ENCODE measurements around the gene RSPRY1.

RSPRY1 gene

GRCh38 chr16:57165938-57166337 lies 20.2 kb upstream of the RSPRY1 start:
- H3K27ac ChIP-seq (ENCODE audit: low read depth, low read length) = no peak overlapping the region
- H2BK5ac ChIP-seq (ENCODE audit: low read depth, low read length, poor library complexity) = no peak overlapping the region
- no peak overlapping the region for H4K91ac ChIP-seq (ENCODE audit: low read depth, low read length)
- no peaks in the 10 kb centered on the region for H3K79me2 ChIP-seq (ENCODE audit: control insufficient read depth, insufficient read depth, low read length, poor library complexity)
- H3K36me3 ChIP-seq (ENCODE audit: control insufficient read depth in 1 of 2, insufficient read depth in 2 of 2, low read length in 2 of 2) = peaks cover 23 to 27% of the 10 kb centered on the region in 2 experiments
- H3K4me2 ChIP-seq (ENCODE audit: low read length) = no peak overlapping the region
- WGBS (ENCODE audit: extremely low coverage, insufficient coverage, insufficient read length) = no CpG with 5 or more reads among the region's 3 CpGs
- no peak overlapping the region for H2AK5ac ChIP-seq (ENCODE audit: low read length)
- no peak overlapping the region for H4K8ac ChIP-seq (ENCODE audit: low read depth, low read length)
- H2BK12ac ChIP-seq (ENCODE audit: low read length) = no peak overlapping the region
- H3K27me3 ChIP-seq (ENCODE audit: insufficient read depth, low read length) = no peaks in the 10 kb centered on the region
- no peak overlapping the region for H3K4ac ChIP-seq (ENCODE audit: low read depth, low read length)
- no peak overlapping the region for H3K4me3 ChIP-seq (ENCODE audit: low read depth, low read length)
- H3K79me1 ChIP-seq (ENCODE audit: low read length) = no peaks in the 10 kb centered on the region
- H3K9me3 ChIP-seq (ENCODE audit: insufficient read depth, low read depth, low read length) = no peaks in the 10 kb centered on the region
- no peaks in the 10 kb centered on the region for H3K4me1 ChIP-seq (ENCODE audit: control insufficient read depth in 1 of 2, insufficient read depth in 2 of 2, low read length in 2 of 2)
- no peak for DNase-seq
- no peak overlapping the region for H2AFZ ChIP-seq (ENCODE audit: insufficient read depth, low read length, poor library complexity)
- no peak overlapping the region for H3K9ac ChIP-seq (ENCODE audit: low read length)
- H3K18ac ChIP-seq (ENCODE audit: low read length) = no peak overlapping the region
- no peak overlapping the region for H3K23ac ChIP-seq (ENCODE audit: low read length)
- H3K14ac ChIP-seq (ENCODE audit: low read length) = no peak overlapping the region
- H4K12ac ChIP-seq (ENCODE audit: low read depth, low read length) = no peak overlapping the region
- H2BK120ac ChIP-seq (ENCODE audit: insufficient read depth, low read length, poor library complexity) = no peak overlapping the region

DNA sequence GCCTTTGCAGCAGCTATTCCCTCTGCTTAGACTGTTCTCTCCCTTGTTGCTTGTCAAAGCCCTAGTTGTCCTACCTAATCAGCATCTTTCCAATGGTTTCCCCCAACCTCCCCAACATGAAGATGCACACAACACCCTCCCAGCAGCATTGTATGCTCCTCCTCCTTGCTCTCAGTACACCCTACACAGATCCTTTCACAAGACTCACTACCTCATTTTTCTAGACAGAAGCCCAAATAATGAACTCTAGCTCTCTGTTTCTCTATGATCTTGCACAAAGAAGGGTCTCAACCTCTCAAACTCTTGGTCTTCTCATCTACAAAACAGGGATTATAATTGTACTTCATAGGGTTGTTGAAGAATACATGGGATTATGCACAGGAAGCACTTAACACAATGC lies 19.7 kb upstream of the RSPRY1 start:
- H3K9ac ChIP-seq (ENCODE audit: low read length) = no peak overlapping the region
- H3K4me2 ChIP-seq (ENCODE audit: low read length) = no peak overlapping the region
- H2AK5ac ChIP-seq (ENCODE audit: low read length) = no peak overlapping the region
- no peak overlapping the region for H2BK12ac ChIP-seq (ENCODE audit: low read length)
- no peaks in the 10 kb centered on the region for H3K27me3 ChIP-seq (ENCODE audit: insufficient read depth, low read length)
- no peak overlapping the region for H3K27ac ChIP-seq (ENCODE audit: low read depth, low read length)
- no peak overlapping the region for H3K4ac ChIP-seq (ENCODE audit: low read depth, low read length)
- no peak overlapping the region for H4K91ac ChIP-seq (ENCODE audit: low read depth, low read length)
- H3K4me1 ChIP-seq (ENCODE audit: control insufficient read depth in 1 of 2, insufficient read depth in 2 of 2, low read length in 2 of 2) = no peaks in the 10 kb centered on the region
- no peak overlapping the region for H4K12ac ChIP-seq (ENCODE audit: low read depth, low read length)
- H3K14ac ChIP-seq (ENCODE audit: low read length) = no peak overlapping the region
- H2AFZ ChIP-seq (ENCODE audit: insufficient read depth, low read length, poor library complexity) = no peak overlapping the region
- no peaks in the 10 kb centered on the region for H3K79me2 ChIP-seq (ENCODE audit: control insufficient read depth, insufficient read depth, low read length, poor library complexity)
- H3K9me3 ChIP-seq (ENCODE audit: insufficient read depth, low read depth, low read length) = no peaks in the 10 kb centered on the region
- DNase-seq = no peak
- peaks cover 24 to 31% of the 10 kb centered on the region in 2 experiments for H3K36me3 ChIP-seq (ENCODE audit: control insufficient read depth in 1 of 2, insufficient read depth in 2 of 2, low read length in 2 of 2)
- H2BK120ac ChIP-seq (ENCODE audit: insufficient read depth, low read length, poor library complexity) = no peak overlapping the region
- no peak overlapping the region for H3K4me3 ChIP-seq (ENCODE audit: low read depth, low read length)
- no peak overlapping the region for H2BK5ac ChIP-seq (ENCODE audit: low read depth, low read length, poor library complexity)
- no peak overlapping the region for H4K8ac ChIP-seq (ENCODE audit: low read depth, low read length)
- H3K23ac ChIP-seq (ENCODE audit: low read length) = no peak overlapping the region
- no peaks in the 10 kb centered on the region for H3K79me1 ChIP-seq (ENCODE audit: low read length)
- H3K18ac ChIP-seq (ENCODE audit: low read length) = no peak overlapping the region

DNA sequence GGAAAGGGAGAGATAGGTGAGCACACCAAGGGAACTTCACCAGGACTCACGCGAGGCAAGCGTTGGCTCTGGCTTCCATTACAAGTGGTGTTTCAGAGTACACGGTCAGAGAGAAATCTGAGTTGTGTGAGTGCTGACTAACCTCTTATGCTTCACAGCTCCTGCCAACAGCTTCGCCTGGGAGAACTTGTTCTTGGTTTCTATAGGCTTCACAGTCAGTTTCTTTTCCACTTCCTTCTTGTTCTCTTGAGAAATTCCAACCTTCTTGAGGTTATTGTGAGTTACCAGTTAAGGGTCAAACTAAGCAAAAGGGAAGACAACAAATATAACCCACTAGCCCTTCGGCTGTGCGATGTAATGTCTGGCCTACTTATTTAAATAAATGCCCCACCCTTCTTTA lies 19.2 kb upstream of the RSPRY1 start:
- H2BK12ac ChIP-seq (ENCODE audit: low read length) = no peak overlapping the region
- H2AK5ac ChIP-seq (ENCODE audit: low read length) = no peak overlapping the region
- no peak overlapping the region for H3K23ac ChIP-seq (ENCODE audit: low read length)
- H3K27ac ChIP-seq (ENCODE audit: low read depth, low read length) = no peak overlapping the region
- H2BK120ac ChIP-seq (ENCODE audit: insufficient read depth, low read length, poor library complexity) = no peak overlapping the region
- no peak overlapping the region for H4K8ac ChIP-seq (ENCODE audit: low read depth, low read length)
- no peak overlapping the region for H4K12ac ChIP-seq (ENCODE audit: low read depth, low read length)
- no peak overlapping the region for H3K4me3 ChIP-seq (ENCODE audit: low read depth, low read length)
- H3K9ac ChIP-seq (ENCODE audit: low read length) = no peak overlapping the region
- no peaks in the 10 kb centered on the region for H3K79me1 ChIP-seq (ENCODE audit: low read length)
- DNase-seq = peak in 1 of 2 donors; percentile 13
- no peak overlapping the region for H3K18ac ChIP-seq (ENCODE audit: low read length)
- no peaks in the 10 kb centered on the region for H3K9me3 ChIP-seq (ENCODE audit: insufficient read depth, low read depth, low read length)
- no peaks in the 10 kb centered on the region for H3K79me2 ChIP-seq (ENCODE audit: control insufficient read depth, insufficient read depth, low read length, poor library complexity)
- no peak overlapping the region for H2AFZ ChIP-seq (ENCODE audit: insufficient read depth, low read length, poor library complexity)
- H3K4me2 ChIP-seq (ENCODE audit: low read length) = no peak overlapping the region
- H3K36me3 ChIP-seq (ENCODE audit: control insufficient read depth in 1 of 2, insufficient read depth in 2 of 2, low read length in 2 of 2) = peaks cover 21 to 35% of the 10 kb centered on the region in 2 experiments
- no peak overlapping the region for H2BK5ac ChIP-seq (ENCODE audit: low read depth, low read length, poor library complexity)
- WGBS (ENCODE audit: extremely low coverage, insufficient coverage, insufficient read length) = no CpG with 5 or more reads among the region's 7 CpGs
- no peaks in the 10 kb centered on the region for H3K27me3 ChIP-seq (ENCODE audit: insufficient read depth, low read length)
- H3K4me1 ChIP-seq (ENCODE audit: control insufficient read depth in 1 of 2, insufficient read depth in 2 of 2, low read length in 2 of 2) = no peaks in the 10 kb centered on the region
- no peak overlapping the region for H4K91ac ChIP-seq (ENCODE audit: low read depth, low read length)
- H3K14ac ChIP-seq (ENCODE audit: low read length) = no peak overlapping the region
- H3K4ac ChIP-seq (ENCODE audit: low read depth, low read length) = no peak overlapping the region

GRCh38 chr16:57167538-57167937 lies 18.6 kb upstream of the RSPRY1 start:
- H2AK5ac ChIP-seq (ENCODE audit: low read length) = no peak overlapping the region

More at GRCh38 chr16:57167538-57167937, 18.6 kb upstream of the RSPRY1 start:
- H2BK120ac ChIP-seq (ENCODE audit: insufficient read depth, low read length, poor library complexity) = no peak overlapping the region
- no peak overlapping the region for H3K9ac ChIP-seq (ENCODE audit: low read length)
- no CpG with 5 or more reads among the region's 3 CpGs for WGBS (ENCODE audit: extremely low coverage, insufficient coverage, insufficient read length)
- no peak overlapping the region for H4K12ac ChIP-seq (ENCODE audit: low read depth, low read length)
- no peak overlapping the region for H2BK5ac ChIP-seq (ENCODE audit: low read depth, low read length, poor library complexity)
- no peak overlapping the region for H3K4me3 ChIP-seq (ENCODE audit: low read depth, low read length)
- H2BK12ac ChIP-seq (ENCODE audit: low read length) = no peak overlapping the region
- no peaks in the 10 kb centered on the region for H3K9me3 ChIP-seq (ENCODE audit: insufficient read depth, low read depth, low read length)
- no peaks in the 10 kb centered on the region for H3K79me2 ChIP-seq (ENCODE audit: control insufficient read depth, insufficient read depth, low read length, poor library complexity)
- no peak overlapping the region for H3K27ac ChIP-seq (ENCODE audit: low read depth, low read length)
- H3K4me2 ChIP-seq (ENCODE audit: low read length) = no peak overlapping the region
- H3K18ac ChIP-seq (ENCODE audit: low read length) = no peak overlapping the region
- no peak overlapping the region for H3K4ac ChIP-seq (ENCODE audit: low read depth, low read length)
- no peak overlapping the region for H4K8ac ChIP-seq (ENCODE audit: low read depth, low read length)
- H3K23ac ChIP-seq (ENCODE audit: low read length) = no peak overlapping the region
- no peaks in the 10 kb centered on the region for H3K27me3 ChIP-seq (ENCODE audit: insufficient read depth, low read length)
- H3K4me1 ChIP-seq (ENCODE audit: control insufficient read depth in 1 of 2, insufficient read depth in 2 of 2, low read length in 2 of 2) = no peaks in the 10 kb centered on the region
- no peak overlapping the region for H2AFZ ChIP-seq (ENCODE audit: insufficient read depth, low read length, poor library complexity)
- no peak for DNase-seq
- no peak overlapping the region for H3K14ac ChIP-seq (ENCODE audit: low read length)
- H3K79me1 ChIP-seq (ENCODE audit: low read length) = no peaks in the 10 kb centered on the region
- no peak overlapping the region for H4K91ac ChIP-seq (ENCODE audit: low read depth, low read length)
- peaks cover 20 to 37% of the 10 kb centered on the region in 2 experiments for H3K36me3 ChIP-seq (ENCODE audit: control insufficient read depth in 1 of 2, insufficient read depth in 2 of 2, low read length in 2 of 2)
